Spinal cord (tissue), 10 donors: ENCODE data around the gene CRIP3. TPM values are rescaled to one million over a fixed set of nuclear protein-coding genes. Genes with fewer than 3 reads are reported as not detected.

Source experiments
- DNase-seq, 6 donors: peaks; one replicate each; pipeline versions ENCODE4 v3.0.0 to v3.0.0-alpha.2; 2013 to 2015; ENCODE audit warnings: low spot score in 6 of 6, low read depth in 4 of 6
- H3K27ac ChIP-seq: one replicate; pipeline ENCODE4 v1.5.1; 2013; ENCODE audit warnings: low read depth, low read length, control low read depth
- H3K27me3 ChIP-seq: one replicate; pipeline ENCODE4 v1.6.1; 2013; ENCODE audit warnings: low read length; ENCODE audit not compliant: control insufficient read depth, insufficient read depth
- H3K36me3 ChIP-seq: one replicate; pipeline ENCODE4 v1.6.1; 2013; ENCODE audit warnings: low read length; ENCODE audit not compliant: control insufficient read depth, insufficient read depth
- H3K4me1 ChIP-seq: one replicate; pipeline ENCODE4 v1.6.1; 2013; ENCODE audit warnings: low read length; ENCODE audit not compliant: control insufficient read depth, insufficient read depth
- H3K4me3 ChIP-seq: one replicate; pipeline ENCODE4 v1.5.1; 2013; ENCODE audit warnings: low read depth, low read length, control low read depth
- H3K9me3 ChIP-seq: one replicate; pipeline ENCODE4 v1.6.1; 2013; ENCODE audit warnings: low read length; ENCODE audit not compliant: control insufficient read depth, insufficient read depth
- WGBS: methylation state at CpG from one replicate; pipeline ENCODE4 v1.1.5; 2013; ENCODE audit warnings: missing lambda C conversion rate; ENCODE audit not compliant: insufficient coverage; 5-methylcytosine and 5-hydroxymethylcytosine counted together
- polyA plus RNA-seq, 2 donors: library from polyadenylated mRNA; unstranded; fragments of 120-200 nt; gene quantifications; one replicate each; pipeline ENCODE4 v1.2.1, GENCODE V29; 2013; ENCODE audit not compliant: insufficient read length in 2 of 2
- total RNA-seq, 2 donors: library from RNA; depleted of rRNA in 1 of 2; stranded (reverse); fragments of 120-200 nt in 1 of 2; fragments of >200 nt in 1 of 2; gene quantifications; one replicate each; pipeline versions ENCODE4 v1.2.3 to v1.2.4, GENCODE V29; 2013 to 2014
- donor health status: healthy.

The CRIP3 gene
- total and polyA plus RNA-seq, 4 donors: 5.7 to 39.9 (median 13.5) TPM

DNA sequence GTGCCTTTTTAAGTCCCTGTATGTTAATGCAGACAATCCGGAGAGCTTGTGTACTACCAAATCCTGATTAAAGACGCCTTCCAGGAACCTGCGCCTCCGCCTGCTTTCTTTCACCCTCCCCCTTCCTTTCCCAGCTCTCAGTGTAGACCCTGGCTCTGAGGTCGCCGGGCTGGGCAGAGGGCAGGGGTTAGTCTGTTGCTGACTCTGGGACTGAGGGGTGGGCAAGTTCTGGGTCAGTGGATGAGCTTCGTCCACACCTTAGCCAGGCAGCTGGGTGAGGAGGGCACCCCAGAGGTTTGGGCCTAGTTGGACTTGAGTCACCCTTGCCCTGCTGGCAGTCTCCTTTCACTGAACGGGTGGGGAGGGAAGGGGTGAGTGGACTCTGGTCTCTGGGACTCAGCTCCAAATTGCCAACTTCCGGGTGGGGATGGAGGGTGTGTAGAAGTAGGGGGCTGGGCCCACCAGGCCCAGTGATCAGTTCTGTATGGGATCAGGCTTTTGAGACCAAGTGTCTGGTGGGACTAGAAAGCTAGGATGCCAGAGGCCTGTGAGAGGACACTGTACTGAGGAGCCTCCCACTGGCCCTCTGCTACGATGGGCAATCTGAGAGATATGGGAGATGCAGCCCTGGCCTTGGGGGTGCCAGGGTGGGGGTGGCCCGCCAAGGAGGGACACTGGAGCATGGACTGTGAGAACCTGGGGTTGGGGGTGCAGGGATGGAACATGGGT is 31.9 kb downstream of the CRIP3 start:
- no peak overlapping the region for H3K27ac ChIP-seq
- peaks cover 22% of the 10 kb centered on the region for H3K4me1 ChIP-seq
- H3K9me3 ChIP-seq: no peaks in the 10 kb centered on the region
- H3K36me3 ChIP-seq: peaks cover 12% of the 10 kb centered on the region
- no peak overlapping the region for H3K4me3 ChIP-seq
- no peak for DNase-seq
- 69% methylated on average over 9 of the region's 11 CpGs for WGBS
- peaks cover 12% of the 10 kb centered on the region for H3K27me3 ChIP-seq

- DNase-seq: peak in 2 of 6 donors; percentile 55 to 71
- peaks cover 12% of the 10 kb centered on the region for H3K27me3 ChIP-seq
- peak overlapping the region; percentile 34 for H3K4me3 ChIP-seq
- H3K4me1 ChIP-seq: peaks cover 22% of the 10 kb centered on the region
- no peaks in the 10 kb centered on the region for H3K9me3 ChIP-seq
- no peak overlapping the region for H3K27ac ChIP-seq
- peaks cover 14% of the 10 kb centered on the region for H3K36me3 ChIP-seq
- 9% methylated on average over 60 of the region's 64 CpGs for WGBS
Measured at GRCh38 chr6:43275801-43276576, 32.6 kb downstream of the CRIP3 start.

- Histone ChIP-seq H3K4me1 (peaks cover 30% of the 10 kb centered on the region), H3K36me3 (peaks cover 21% of the 10 kb centered on the region), H3K27ac (no peak overlapping the region), H3K9me3 (no peaks in the 10 kb centered on the region), H3K4me3 (peak overlapping the region; percentile 34), H3K27me3 (peaks cover 12% of the 10 kb centered on the region)
- DNase-seq: peak in 2 of 6 donors; percentile 8 to 39
- WGBS: 1% methylated on average over 65 of the region's 65 CpGs
Measured at GRCh38 chr6:43274916-43275597, 33.6 kb downstream of the CRIP3 start.

DNA sequence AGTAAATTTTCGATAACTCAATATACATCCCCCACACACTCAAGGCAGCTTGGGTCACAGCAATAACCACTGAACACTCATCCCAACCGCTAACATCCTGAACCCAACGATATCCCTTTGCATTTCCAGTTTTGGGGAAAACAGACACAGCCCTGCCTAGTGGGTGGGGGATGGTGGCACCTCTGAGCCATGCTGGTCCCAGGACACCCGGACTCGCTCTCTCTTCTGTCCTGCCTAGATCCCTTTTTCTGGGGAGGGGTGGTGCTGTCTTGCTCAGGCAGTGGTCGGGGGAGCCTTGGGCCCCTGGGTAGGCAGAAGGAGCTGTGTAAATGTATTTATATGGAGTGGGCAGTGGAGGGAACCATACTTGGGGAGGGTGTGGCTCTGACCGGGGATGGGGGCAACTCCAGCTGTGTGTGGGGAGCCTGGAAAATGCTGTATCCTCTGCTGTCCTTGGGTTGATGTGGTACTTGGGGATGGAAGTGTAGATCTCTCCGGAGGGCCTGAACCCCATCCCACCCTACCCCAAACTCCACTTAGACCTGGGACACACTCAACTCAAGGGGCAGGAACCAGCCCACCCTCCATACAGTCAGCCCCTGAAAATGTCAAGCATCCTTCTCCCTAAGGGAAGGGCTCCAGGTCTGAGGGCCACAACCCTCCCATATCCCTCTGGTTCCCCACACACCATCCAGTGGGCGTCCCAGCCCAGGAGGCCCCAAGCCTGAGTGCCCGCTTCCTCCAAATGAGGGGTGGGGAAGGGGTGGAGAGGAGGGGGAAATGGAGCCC is 34.3 kb downstream of the CRIP3 start:
- H3K4me3 ChIP-seq: no peak overlapping the region
- H3K27ac ChIP-seq: no peak overlapping the region
- peaks cover 28% of the 10 kb centered on the region for H3K36me3 ChIP-seq
- 88% methylated on average over 3 of the region's 10 CpGs for WGBS
- peaks cover 12% of the 10 kb centered on the region for H3K27me3 ChIP-seq
- H3K9me3 ChIP-seq: no peaks in the 10 kb centered on the region
- peaks cover 37% of the 10 kb centered on the region for H3K4me1 ChIP-seq
- DNase-seq: no peak

DNA sequence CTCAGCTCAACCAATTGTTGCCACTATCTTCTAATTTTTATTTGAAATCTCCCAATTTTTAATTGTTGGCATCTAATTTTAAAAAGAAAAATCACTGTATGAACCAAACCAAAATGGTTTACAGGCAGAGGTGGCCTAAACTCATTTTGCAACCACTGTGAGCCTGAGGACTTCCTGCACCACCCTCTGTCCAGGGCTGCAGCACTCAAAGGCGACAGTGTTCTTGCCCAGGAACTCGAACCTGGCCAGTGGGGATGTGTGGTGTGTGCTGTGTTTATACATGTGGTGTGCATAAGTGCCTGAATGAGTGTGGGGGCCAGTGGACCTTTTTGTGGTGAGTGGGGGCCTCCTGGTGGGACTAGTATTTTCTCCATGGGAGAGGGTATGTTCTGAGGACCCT is 34.9 kb downstream of the CRIP3 start:
- Histone ChIP-seq H3K4me3 (no peak overlapping the region), H3K36me3 (peaks cover 32% of the 10 kb centered on the region), H3K27ac (no peak overlapping the region), H3K27me3 (peaks cover 12% of the 10 kb centered on the region), H3K9me3 (no peaks in the 10 kb centered on the region), H3K4me1 (peaks cover 42% of the 10 kb centered on the region)
- 46% methylated on average over 2 of the region's 2 CpGs for WGBS
- DNase-seq: no peak

DNA sequence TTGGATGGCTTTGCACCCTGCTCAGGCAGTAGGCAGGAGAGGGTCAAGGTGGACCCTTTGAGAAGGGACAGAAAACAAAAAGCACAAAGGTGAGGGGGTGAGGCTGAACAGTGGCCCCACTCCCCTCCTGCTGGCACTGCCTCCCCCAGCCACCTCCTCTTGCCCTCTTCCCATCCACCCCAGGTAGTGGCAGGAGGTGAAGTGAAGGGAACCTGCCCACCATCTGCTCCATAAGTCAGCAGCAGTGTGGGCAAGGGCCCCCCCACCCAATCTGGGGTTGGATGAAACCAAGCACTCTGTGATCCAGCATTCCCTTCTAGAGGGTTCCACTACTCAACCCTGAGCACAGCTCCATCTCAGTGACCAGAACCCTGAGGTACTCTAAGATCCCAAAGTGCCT is 36.7 kb downstream of the CRIP3 start:
- Histone ChIP-seq H3K36me3 (peaks cover 32% of the 10 kb centered on the region), H3K4me1 (peaks cover 54% of the 10 kb centered on the region), H3K4me3 (no peak overlapping the region), H3K9me3 (no peaks in the 10 kb centered on the region), H3K27ac (no peak overlapping the region), H3K27me3 (peaks cover 12% of the 10 kb centered on the region)
- no peak for DNase-seq

- Histone ChIP-seq H3K9me3 (no peaks in the 10 kb centered on the region), H3K27me3 (peaks cover 12% of the 10 kb centered on the region), H3K4me1 (peaks cover 49% of the 10 kb centered on the region), H3K4me3 (no peak overlapping the region), H3K36me3 (peaks cover 35% of the 10 kb centered on the region), H3K27ac (no peak overlapping the region)
- no peak for DNase-seq
- 81% methylated on average over 6 of the region's 8 CpGs for WGBS
Measured at GRCh38 chr6:43271103-43271815, 37.4 kb downstream of the CRIP3 start.

GRCh38 chr6:43269273-43270007 is 39.2 kb downstream of the CRIP3 start:
- no peak overlapping the region for H3K4me3 ChIP-seq
- H3K36me3 ChIP-seq: peaks cover 50% of the 10 kb centered on the region
- peaks cover 32% of the 10 kb centered on the region for H3K4me1 ChIP-seq
- H3K27ac ChIP-seq: no peak overlapping the region
- H3K9me3 ChIP-seq: no peaks in the 10 kb centered on the region
- H3K27me3 ChIP-seq: peaks cover 5% of the 10 kb centered on the region
- 12% methylated on average over 39 of the region's 44 CpGs for WGBS
- DNase-seq: no peak
